Measurements from ENCODE around the gene WDFY1. TPM values are rescaled to one million over a fixed set of nuclear protein-coding genes. Genes with fewer than 3 reads are reported as not detected.

The WDFY1 gene
- total RNA-seq, 1 experiment from 2014 or later: 44.7 TPM

GRCh38 chr2:223969315-223969714, 24.2 kb upstream of the WDFY1 start:
- CTCF ChIA-PET: interaction anchor here (1.3 to 6.2 kb wide), 12 partner anchors 8 to 682 kb away, joined by 3 to 170 read pairs (median 8); no protein-coding TSS in a partner anchor
- Histone ChIP-seq H3K9me2 (ENCODE audit: insufficient read depth) (no peaks in the 10 kb centered on the region), H2AFZ (ENCODE audit: low read depth, low read length, poor library complexity, severe bottlenecking) (no peak overlapping the region), H3K27ac (ENCODE audit: low read depth, low read length) (no peak overlapping the region), H3K27me3 (ENCODE audit: insufficient read depth, low read length) (no peaks in the 10 kb centered on the region), H3K9me3 (ENCODE audit: control insufficient read depth in 1 of 2, insufficient read depth in 1 of 2, low read depth in 1 of 2, low read length in 2 of 2) (no peaks in the 10 kb centered on the region), H3K4me2 (ENCODE audit: low read length) (no peak overlapping the region), H3K79me2 (ENCODE audit: insufficient read depth, low read length) (peaks cover 13% of the 10 kb centered on the region), H3K4me3 (replicated peaks in 1 of 2; ENCODE audit: low read depth in 1 of 2, low read length in 2 of 2) (no peak overlapping the region), H3K9ac (ENCODE audit: low read length) (no peak overlapping the region), H3K4me1 (ENCODE audit: control insufficient read depth in 1 of 2, insufficient read depth in 2 of 2, low read length in 2 of 2) (no peaks in the 10 kb centered on the region), H3K36me3 (ENCODE audit: control insufficient read depth in 1 of 2, insufficient read depth in 2 of 2, low read length in 2 of 2) (peaks cover 7 to 13% of the 10 kb centered on the region in 2 experiments; a peak in 3 of 4 replicates), H4K20me1 (ENCODE audit: insufficient read depth) (peaks cover 6% of the 10 kb centered on the region; the same call in 1 of the 2 replicates)
- ATAC-seq: no peak
- RAD21 ChIA-PET (ENCODE audit: low non-redundant PET in 1 of 2, low total read pairs in 2 of 2, uncharacterized antibody in 2 of 2, unreplicated experiment in 2 of 2): interaction anchor here (1.4 to 2.7 kb wide), 5 partner anchors 25 to 390 kb away, joined by 3 to 31 read pairs (median 6); no protein-coding TSS in a partner anchor
- BruUV-seq (replicated peaks): no TSS peak
- POLR2A ChIA-PET: interaction anchor here (0.6 to 1.8 kb wide), 4 partner anchors 8 to 390 kb away, joined by 3 to 7 read pairs (median 4); no protein-coding TSS in a partner anchor
- intact Hi-C loops (cut with micrococcal nuclease): loop anchor here (10.0 kb wide), 1 partner anchor 995 kb away; no protein-coding TSS in a partner anchor
- no peak for DNase-seq (ENCODE audit: low read depth, low spot score)
- TF ChIP-seq REST (IDR thresholded peaks at IDR 0.05; ENCODE audit: low read depth): no peak
- no peak for TF ChIP-seq ZNF274 (IDR thresholded peaks at IDR 0.05; ENCODE audit: low read depth, low read length)
- no peak for TF ChIP-seq EZH2phosphoT487 (IDR thresholded peaks at IDR 0.05; ENCODE audit: borderline replicate concordance)
- TF ChIP-seq POLR2AphosphoS5 (IDR thresholded peaks at IDR 0.05; ENCODE audit: low read depth, low read length): no peak
- no peak for TF ChIP-seq ZFX (IDR thresholded peaks at IDR 0.05)
- TF ChIP-seq ELF1 (IDR thresholded peaks at IDR 0.05; ENCODE audit: borderline replicate concordance, low read depth): no peak
- TF ChIP-seq SIN3A (IDR thresholded peaks at IDR 0.05; ENCODE audit: low read depth): no peak
- no peak for TF ChIP-seq EGR1 (IDR thresholded peaks at IDR 0.05; ENCODE audit: low read depth)
- no peak for TF ChIP-seq CEBPB (IDR thresholded peaks at IDR 0.05; ENCODE audit: low read depth)
- TF ChIP-seq, protein P1, sequence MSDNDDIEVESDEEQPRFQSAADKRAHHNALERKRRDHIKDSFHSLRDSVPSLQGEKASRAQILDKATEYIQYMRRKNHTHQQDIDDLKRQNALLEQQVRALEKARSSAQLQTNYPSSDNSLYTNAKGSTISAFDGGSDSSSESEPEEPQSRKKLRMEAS (IDR thresholded peaks at IDR 0.05): no peak
- no peak for TF ChIP-seq YY1 (IDR thresholded peaks at IDR 0.05; ENCODE audit: extremely low read depth, insufficient replicate concordance, low read depth, low read length)
- no peak for TF ChIP-seq CBX3 (IDR thresholded peaks at IDR 0.05; ENCODE audit: low read depth)
- TF ChIP-seq FOSL1 (IDR thresholded peaks at IDR 0.05; ENCODE audit: low read depth): no peak

Measured in HCT116 (cell line).